ENCODE measurements around the gene ATP2C1.
A peak's percentile ranks its signal among the peaks of the same experiment; 100 is the strongest.
"Not testable (repeated sequence)": the region's sequence is repeated elsewhere in the genome, so short reads cannot be mapped to it uniquely, and the experiment has no call there.

Gene ATP2C1

GRCh38 chr3:130981469-130981868 is 87.6 kb downstream of the ATP2C1 start:
- DNase-seq (ENCODE audit: low read depth) = no peak

GRCh38 chr3:130990282-130990681 is 96.4 kb downstream of the ATP2C1 start:
- DNase-seq (ENCODE audit: low read depth) = no peak

GRCh38 chr3:130991126-130991525 is 97.2 kb downstream of the ATP2C1 start:
- no peak for DNase-seq (ENCODE audit: low read depth)

DNA sequence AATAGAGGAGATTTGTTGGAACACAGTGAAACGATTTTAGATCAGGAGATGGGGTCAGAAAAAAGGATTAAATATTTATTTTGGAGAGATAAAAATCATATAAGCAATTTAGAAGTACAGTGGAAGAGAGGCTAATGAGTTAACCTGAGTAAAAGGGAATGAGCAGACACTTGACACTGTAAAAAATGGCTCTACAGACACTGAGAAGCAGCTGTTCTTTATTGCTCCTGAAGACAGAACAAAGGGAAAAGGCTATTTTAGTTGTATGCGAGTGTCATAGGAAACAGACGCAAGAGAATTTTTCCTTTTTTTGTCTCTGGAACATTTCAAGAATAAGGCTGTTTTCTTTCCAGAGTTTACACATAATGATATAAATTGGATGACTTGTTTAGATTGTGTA is 98.5 kb downstream of the ATP2C1 start:
- DNase-seq (ENCODE audit: low read depth) = no peak

- DNase-seq (ENCODE audit: low read depth) = no peak
Measured at GRCh38 chr3:130997289-130997688, 103.4 kb downstream of the ATP2C1 start.

GRCh38 chr3:131001071-131001470 is 107.2 kb downstream of the ATP2C1 start:
- DNase-seq (ENCODE audit: low read depth) = no peak

GRCh38 chr3:131004603-131005002 is 110.7 kb downstream of the ATP2C1 start:
- DNase-seq (ENCODE audit: low read depth) = no peak

- DNase-seq (ENCODE audit: low read depth) = no peak
Measured at GRCh38 chr3:131007256-131007655, 113.4 kb downstream of the ATP2C1 start.

GRCh38 chr3:131007782-131008181 is 113.9 kb downstream of the ATP2C1 start:
- DNase-seq (ENCODE audit: low read depth) = no peak

DNA sequence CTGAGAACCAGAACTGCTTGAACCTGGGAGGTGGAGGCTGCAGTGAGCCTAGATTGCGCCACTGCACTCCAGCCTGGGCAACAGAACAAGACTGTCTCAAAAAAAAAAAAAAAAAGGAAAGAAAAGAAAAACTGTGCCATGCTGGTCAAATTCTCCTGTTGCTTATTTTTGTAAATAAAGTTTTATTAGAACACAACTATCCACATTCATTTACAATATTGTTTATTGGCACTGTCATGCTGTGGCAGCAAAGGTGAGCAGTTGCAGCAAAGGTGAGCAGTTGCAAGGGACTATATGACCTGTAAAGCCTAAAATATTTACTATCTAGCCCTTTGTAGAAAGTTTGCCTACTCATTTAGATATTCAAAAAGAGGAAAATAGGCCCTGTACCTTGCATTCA is 114.4 kb downstream of the ATP2C1 start:
- no peak for DNase-seq (ENCODE audit: low read depth)

DNA sequence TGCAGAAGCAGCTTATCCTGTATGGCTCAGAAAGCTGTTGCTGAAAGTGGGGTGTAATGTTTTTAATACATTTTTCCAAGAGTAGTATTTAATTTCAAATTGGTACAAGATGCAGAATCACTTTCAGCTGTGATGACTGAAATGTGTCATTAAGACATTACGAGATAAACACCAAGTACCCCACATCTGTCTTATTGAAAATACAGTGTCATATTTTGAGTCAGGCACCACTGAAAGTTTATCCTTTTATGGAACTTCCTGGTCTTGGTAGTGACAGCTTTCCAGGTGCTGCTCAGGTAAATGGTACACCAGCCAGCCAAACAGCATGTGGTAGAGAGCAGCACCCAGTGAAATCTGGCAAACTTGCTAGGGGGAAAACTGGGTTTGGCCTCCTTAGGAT is 115.8 kb downstream of the ATP2C1 start:
- no peak for DNase-seq (ENCODE audit: low read depth)

GRCh38 chr3:131018970-131019369 is 125.1 kb downstream of the ATP2C1 start:
- no peak for DNase-seq (ENCODE audit: low read depth)

DNA sequence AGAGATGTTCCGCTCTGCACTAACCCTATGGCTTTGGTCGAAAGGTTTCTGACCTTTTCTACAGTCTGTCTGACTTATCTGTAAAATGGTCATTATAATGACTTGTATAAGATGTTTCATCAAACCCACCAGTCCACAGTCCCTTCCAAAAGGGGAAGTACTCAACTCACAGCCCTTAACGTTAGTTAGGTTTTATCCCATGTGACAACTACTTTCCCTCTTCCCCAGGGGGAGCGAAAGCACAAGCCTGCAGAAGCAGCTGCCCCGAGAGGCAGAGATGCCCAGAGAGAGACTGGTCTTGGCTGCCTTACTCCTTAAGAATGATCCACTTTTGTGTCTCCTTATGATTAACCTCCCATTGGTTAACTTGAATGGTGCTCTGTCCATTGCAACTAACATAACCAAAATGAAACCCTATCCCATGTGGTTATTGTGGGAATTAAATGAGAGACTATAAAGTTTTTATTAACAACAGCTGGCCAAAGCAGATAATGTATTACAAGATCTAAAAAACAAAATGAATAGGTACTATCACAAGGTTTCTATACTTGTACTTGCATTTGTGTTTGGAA is 126.3 kb downstream of the ATP2C1 start:
- no peak for DNase-seq (ENCODE audit: low read depth)

DNA sequence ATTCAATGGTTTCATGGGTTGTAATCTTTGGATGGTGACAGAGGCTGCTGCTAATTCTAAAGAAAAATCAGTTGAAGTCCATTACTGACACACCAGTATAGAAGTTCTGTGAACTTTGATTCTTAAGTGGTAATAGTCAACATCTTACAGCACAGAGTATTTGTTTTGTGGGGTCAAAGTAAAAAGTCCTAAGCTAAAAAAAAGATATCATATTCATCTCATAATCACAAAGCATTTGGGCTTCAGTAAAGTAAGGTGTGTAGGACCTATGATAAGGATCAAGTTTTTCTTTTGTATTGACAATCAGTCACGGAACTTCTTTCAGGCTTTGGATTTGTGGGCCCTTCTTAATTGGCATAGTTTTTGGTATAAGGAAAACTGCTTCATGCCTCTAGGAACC is 131.7 kb downstream of the ATP2C1 start:
- no peak for DNase-seq (ENCODE audit: low read depth)

- peak; percentile 46 for DNase-seq (ENCODE audit: low read depth)
Measured at GRCh38 chr3:131026321-131027151, 132.7 kb downstream of the ATP2C1 start, which contains the start of the genes ASTE1 and NEK11. Gene ASTE1 (minus strand): TSS chr3:131026825. CDS start chr3:131025306, 1,519 bp downstream. Gene NEK11 (plus strand): TSS chr3:131026877. CDS start chr3:131029709, 2,832 bp downstream.

DNA sequence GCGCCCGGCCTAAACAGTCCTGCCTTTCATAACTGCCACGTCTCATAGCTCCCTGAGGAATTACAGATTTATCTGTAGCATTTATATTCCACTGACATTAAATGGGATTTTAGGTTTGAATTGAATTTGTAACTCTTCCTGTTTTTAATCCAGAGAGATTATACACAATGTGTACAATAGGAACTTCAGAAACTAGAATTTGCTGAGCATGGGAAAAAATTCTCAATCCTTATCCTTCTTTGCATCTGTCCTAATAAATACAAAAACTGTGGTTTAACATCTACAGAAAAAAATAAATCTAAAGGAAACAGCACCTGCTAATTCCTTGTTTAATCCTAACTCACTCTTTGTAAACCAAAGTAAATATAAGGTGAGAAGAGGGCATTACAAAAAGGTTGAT is 135.0 kb downstream of the ATP2C1 start:
- DNase-seq (ENCODE audit: low read depth) = no peak

- DNase-seq (ENCODE audit: low read depth) = no peak
Measured at GRCh38 chr3:131031660-131032059, 137.8 kb downstream of the ATP2C1 start.

- peak; percentile 24 for DNase-seq (ENCODE audit: low read depth)
Measured at GRCh38 chr3:131033480-131034080, 139.7 kb downstream of the ATP2C1 start.

DNA sequence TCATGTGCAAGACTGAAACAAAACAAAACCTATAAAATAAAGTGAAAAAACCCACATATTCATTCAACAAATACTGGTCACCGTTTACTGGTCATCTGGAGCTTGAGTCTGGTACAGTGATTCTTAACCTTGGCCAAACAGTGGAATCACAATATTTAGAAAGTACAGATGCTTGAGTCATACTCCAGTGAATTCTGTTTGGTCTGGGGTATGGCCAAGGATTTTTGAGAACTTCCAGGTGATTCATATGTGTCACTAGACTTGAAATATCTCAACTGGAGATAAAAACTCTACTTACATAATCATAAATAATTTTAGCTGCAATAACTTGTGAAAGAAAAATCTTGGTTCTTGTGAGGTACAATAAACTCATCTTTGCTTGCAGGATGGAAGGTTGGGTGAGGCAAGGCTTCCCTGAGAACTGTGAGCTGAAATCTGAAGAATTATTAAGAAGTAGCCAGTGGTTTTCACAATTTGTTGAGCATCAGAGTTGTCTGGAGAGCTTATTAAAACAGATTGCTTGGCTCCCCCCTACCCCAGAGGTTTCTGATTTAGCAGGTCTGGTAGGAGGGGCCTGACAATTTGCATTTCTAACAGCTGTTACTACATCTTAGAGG is 142.4 kb downstream of the ATP2C1 start:
- peak; percentile 62 for DNase-seq (ENCODE audit: low read depth)

- DNase-seq (ENCODE audit: low read depth) = peak; percentile 62
Measured at GRCh38 chr3:131036986-131037385, 143.1 kb downstream of the ATP2C1 start.

DNA sequence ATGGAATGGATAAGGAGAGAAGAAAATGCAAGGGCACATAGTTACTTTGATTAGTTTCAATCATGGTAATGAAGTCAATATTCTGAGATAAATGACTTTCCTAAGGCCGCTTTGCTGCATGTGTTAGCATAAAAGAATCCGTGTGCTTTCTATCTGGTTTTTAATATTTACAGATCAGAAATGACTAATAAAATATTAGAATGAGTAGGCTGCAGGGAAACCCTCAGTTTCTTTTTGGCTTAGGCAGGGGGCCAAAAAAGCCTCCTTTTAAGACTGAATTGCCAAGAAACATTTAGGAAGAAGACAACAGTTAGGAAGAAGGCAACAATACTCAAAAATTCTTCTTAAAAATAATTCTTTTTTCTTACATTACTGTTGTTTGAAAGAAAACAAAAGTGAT is 144.4 kb downstream of the ATP2C1 start:
- no peak for DNase-seq (ENCODE audit: low read depth)

DNA sequence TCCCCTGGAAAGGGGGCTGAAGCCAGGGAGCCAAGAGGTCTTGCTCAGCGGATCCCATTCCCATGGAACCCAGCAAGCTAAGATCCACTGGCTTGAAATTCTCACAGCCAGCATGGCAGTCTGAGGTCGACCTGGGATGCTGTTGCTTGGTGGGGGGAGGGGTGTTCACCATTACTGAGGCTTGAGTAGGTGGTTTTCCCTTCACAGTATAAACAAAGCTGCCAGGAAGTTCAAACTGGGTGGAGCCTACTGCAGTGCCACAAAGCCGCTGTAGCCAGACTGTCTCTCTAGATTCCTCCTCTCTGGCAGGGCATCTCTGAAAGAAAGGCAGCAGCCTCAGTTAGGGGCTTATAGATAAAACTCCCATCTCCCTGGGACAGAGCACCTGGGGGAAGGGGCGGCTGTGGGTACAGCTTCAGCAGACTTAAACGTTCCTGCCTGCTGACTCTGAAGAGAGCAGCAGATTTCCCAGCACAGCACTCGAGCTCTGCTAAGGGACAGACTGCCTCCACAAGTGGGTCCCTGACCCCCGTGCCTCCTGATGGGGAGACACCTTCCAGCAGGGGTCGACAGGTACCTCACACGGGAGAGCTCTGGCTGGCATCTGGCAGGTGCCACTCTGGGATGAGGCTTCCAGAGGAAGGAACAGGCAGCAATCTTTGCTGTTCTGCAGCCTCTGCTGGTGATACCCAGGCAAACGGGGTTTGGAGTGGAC is 148.5 kb downstream of the ATP2C1 start:
- DNase-seq (ENCODE audit: low read depth) = not testable (repeated sequence)

Measured in HS-27A (cell line).